HG02885 (cell line): Measurements from ENCODE around the gene GALNS.
"Not testable (repeated sequence)": the region's sequence is repeated elsewhere in the genome, so short reads cannot be mapped to it uniquely, and the experiment has no call there.

Experiments
- ATAC-seq: cut with Tn5 transposase; IDR thresholded peaks from one replicate; pipeline ENCODE4 v1.9.1; 2021; ENCODE audit warnings: mild to moderate bottlenecking; ENCODE audit not compliant: unreplicated experiment, poor library complexity

The GALNS gene

GRCh38 chr16:88856828-88857727, at the start of gene GALNS, which contains the start of gene TRAPPC2L:
Gene GALNS, minus strand, starts transcription at chr16:88856947. Its CDS starts 70 bp downstream, at chr16:88856877.
Gene TRAPPC2L, plus strand, starts transcription at chr16:88857127. Its CDS starts 24 bp downstream, at chr16:88857151.
- ATAC-seq = peak; percentile 87

- no peak for ATAC-seq
Observed at GRCh38 chr16:88906020-88906419, 49.3 kb upstream of the GALNS start.

GRCh38 chr16:88905563-88905962, 48.8 kb upstream of the GALNS start:
- no peak for ATAC-seq

GRCh38 chr16:88904676-88905365, 48.1 kb upstream of the GALNS start:
- no peak for ATAC-seq

- no peak for ATAC-seq
Observed at GRCh38 chr16:88903267-88903666, 46.5 kb upstream of the GALNS start.

- ATAC-seq = no peak
Observed at GRCh38 chr16:88902744-88903143, 46.0 kb upstream of the GALNS start.

- ATAC-seq = no peak
Observed at GRCh38 chr16:88901718-88902337, 45.1 kb upstream of the GALNS start.

GRCh38 chr16:88900662-88901052, 43.9 kb upstream of the GALNS start:
- no peak for ATAC-seq

GRCh38 chr16:88899901-88900661, 43.3 kb upstream of the GALNS start:
- ATAC-seq = no peak

- no peak for ATAC-seq
Observed at GRCh38 chr16:88897696-88898425, 41.1 kb upstream of the GALNS start.

- no peak for ATAC-seq
Observed at GRCh38 chr16:88896238-88897070, 39.7 kb upstream of the GALNS start.

GRCh38 chr16:88895335-88895734, 38.6 kb upstream of the GALNS start:
- no peak for ATAC-seq

- ATAC-seq = no peak
Observed at GRCh38 chr16:88894681-88895300, 38.0 kb upstream of the GALNS start.

- ATAC-seq = not testable (repeated sequence)
Observed at GRCh38 chr16:88894266-88894665, 37.5 kb upstream of the GALNS start.

GRCh38 chr16:88893127-88893968, 36.6 kb upstream of the GALNS start:
- ATAC-seq = no peak

- ATAC-seq = no peak
Observed at GRCh38 chr16:88892065-88892464, 35.3 kb upstream of the GALNS start.

GRCh38 chr16:88891083-88891482, 34.3 kb upstream of the GALNS start:
- ATAC-seq = no peak
